NCI-H128 (cell line): Measurements from ENCODE around the gene HOXD13.

Source experiments
- DNase-seq: peaks from one replicate; lab custom pipeline; 2025; ENCODE audit not compliant: unreplicated experiment; lab: John Stamatoyannopoulos, UW

The HOXD13 gene

DNA sequence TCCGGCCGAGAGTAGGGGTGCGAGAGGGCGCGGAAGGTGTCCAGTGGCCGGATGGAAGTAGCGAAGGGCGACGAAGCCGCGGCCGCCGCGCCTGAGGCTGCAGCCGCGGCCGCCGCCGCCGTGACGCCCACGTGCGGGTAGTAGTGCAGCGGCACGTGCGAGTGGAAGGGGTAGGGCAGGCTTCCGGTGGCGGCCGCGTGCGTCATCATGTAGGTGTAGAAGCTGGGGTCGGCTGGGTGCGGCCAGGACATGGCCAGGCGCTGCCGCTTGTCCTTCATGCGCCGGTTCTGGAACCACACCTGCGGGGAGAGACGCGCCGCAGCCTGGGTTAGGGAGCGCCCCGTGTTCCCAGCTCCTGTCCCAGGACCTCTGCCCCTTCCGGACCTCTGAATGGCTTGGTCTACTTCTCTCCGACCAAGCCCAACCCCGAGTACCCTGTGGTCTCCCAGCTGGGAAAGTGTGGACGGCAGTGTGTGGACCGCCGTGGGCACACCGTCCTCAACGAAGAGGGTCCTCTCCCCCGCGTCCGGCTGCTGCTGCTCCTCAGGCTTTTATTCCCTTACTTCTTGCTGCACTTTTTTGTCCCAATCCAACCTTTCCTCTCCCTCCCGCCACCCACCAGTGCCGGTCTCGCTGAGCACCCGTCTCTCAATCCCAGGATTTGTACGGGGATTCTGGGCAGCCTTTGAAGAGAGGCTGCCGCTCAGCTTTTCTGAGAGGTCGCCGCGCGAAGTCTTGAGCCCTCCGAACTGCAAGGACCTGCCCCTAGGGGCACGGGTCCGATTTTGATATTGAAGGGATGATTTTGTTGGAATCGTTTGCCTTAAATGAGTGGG, 11.8 kb upstream of the HOXD13 start:
- no peak for DNase-seq

DNA sequence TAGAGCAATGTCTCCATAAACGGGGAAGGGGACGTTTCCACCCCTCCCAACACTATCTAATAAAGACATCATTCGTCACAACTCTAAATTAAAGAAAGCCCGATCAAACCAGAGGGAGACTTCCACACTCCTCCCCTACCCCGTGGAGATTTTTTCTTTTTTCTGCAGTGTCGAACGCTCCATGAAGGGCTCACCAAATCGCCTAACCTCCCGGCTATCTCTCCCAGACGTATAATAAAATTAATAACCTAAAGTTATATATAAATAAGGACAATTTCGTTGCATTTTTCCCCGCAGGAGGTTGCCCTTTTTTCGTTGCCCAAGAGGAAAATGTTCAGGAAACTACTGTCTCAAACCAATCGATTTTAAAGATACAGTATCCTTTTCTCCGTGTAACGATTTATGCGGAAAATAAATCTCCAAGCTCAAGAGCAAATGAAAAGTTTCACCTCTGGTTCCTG, 11.1 kb upstream of the HOXD13 start:
- no peak for DNase-seq

DNA sequence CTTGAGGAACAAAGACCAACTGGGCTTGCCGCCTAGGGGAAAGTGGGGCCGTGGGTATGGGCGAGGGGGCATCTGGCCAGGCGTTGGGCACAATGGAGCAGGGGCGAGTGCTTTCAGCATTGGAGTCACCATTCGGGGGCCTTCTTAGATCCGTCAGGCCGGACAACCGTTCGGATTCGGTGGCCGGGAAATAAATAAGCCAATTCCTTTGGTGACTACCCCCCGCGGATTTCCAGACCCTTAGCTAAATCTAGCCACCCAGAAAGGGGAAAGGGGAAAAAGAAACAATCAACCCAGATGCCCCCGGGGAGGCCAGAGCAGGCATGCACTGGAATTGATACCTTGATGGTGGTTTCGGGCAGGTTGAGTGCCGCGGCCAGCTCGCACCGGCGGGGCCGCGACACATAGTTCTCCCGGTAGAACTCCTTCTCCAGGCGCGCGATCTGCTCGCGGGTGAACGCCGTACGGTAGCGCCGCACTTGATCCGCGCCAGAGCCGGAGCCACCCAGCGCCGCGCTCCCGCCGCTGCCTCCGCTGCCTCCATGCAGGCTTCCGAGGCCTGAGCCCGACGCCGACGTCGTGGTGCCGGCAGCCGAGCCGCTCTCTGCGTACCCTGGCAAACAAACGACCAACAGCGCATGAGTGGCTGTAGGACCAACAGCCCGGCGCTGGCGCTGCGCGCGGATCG, 10.5 kb upstream of the HOXD13 start:
- no peak for DNase-seq

- no peak for DNase-seq
These were observed 10.0 kb upstream of the HOXD13 start for GRCh38 chr2:176082525-176082823.

DNA sequence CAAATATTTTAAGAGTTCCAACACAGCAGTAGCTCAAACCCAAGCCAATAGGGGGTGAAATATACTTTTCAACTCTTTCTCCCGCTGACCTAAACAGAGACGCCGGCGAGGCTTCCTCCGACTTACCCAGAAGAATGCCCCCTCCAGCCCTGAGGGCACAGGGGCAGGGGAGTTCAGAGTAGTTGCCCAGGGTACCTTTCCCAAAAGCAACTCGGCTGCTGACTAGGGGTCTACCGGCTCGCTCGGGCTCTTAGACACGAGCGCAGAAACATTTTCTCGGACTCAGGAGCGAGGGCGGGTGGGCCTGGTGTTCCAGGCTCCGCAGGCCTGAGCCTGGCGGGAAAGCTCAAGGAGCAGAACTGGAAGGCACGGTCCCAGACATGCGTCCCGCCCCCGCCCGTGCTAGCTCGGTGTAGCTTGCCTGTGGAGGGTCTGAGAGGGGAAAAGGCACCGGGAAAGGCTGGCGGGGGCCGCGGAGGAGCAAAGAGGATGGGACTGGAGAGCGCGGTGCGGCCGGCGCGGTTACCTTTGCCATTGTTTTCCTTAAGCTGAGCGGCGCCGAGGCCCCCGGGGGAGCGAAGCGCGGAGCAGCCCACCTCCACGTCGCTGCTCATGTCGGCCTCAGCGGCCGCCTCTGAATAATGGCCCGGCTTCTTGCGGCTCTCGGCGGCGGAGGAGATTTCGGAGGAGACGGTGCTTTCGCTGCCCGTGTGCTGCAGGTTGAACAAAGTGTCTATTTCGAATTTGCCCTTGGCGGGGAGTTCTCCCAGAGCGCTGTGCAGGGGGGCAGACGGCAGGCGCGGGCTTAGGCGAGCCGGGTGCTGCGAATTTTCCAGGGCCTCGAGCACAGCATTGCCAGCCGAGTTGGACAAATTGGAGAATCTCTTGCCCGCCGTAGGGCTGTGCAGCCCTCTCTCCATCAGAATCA, 9.4 kb upstream of the HOXD13 start:
- no peak for DNase-seq

DNA sequence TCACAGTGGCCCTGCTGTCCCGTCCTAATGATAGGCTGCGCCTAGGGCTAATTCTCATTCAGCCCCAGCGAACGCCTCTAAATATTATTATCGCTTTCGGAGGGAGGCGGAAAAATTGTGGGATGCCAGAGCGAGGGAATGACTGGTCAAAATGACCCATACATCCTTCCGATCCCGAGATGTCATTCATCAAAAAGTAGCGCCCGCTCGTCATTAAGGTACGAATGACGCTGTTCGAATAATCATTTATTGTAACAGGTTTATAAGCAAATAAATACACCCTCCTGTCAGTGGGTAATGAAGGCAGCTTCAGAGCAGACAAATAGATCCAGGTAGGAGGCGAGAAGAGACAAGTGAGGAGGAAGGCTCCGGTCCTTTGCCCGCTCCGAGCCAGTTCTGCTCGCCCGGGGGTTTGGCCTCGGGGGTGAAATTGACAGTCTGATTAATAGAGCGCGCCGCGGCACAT, 8.7 kb upstream of the HOXD13 start, which contains the start of gene EVX2:
Gene EVX2 (minus strand): TSS at position 167 of the 466 bp plus-strand sequence. CDS start 186 bp downstream, outside the sequence.
- DNase-seq: no peak

GRCh38 chr2:176084611-176085119, 7.9 kb upstream of the HOXD13 start:
- no peak for DNase-seq

DNA sequence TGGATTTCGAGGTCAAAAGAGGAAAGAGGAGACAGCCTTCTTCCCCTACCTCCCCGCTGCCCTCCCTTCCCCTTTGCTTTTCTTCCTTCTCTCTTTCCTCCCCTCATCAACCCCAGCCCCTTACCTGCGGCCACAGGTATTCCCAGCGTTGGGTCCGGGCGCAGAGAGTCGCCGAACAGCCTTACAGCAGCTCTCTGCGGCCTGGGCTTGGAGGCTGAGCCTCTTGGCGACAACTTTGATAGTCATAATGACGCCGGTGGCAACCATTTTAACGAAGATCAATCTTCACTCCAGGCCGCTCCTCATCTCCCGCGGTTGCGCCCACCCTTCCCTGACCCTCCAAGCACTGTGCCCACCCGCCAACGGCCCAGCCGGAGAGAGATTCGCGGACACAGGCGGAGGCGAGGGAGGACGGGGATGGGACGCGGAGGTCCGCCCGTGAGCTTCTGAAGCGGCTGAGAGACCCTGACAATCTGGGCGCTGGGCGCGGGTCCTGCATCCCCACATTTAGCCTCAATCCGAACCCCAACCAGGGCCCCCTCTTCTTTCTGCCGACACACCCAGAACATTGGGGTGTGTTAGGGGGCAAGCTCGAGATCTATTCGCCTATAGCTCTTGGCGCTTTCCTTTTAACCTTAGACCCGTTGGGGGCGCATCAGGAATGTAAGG, 7.3 kb upstream of the HOXD13 start:
- DNase-seq: no peak

- no peak for DNase-seq
These were observed 6.4 kb upstream of the HOXD13 start for GRCh38 chr2:176085861-176086771.

DNA sequence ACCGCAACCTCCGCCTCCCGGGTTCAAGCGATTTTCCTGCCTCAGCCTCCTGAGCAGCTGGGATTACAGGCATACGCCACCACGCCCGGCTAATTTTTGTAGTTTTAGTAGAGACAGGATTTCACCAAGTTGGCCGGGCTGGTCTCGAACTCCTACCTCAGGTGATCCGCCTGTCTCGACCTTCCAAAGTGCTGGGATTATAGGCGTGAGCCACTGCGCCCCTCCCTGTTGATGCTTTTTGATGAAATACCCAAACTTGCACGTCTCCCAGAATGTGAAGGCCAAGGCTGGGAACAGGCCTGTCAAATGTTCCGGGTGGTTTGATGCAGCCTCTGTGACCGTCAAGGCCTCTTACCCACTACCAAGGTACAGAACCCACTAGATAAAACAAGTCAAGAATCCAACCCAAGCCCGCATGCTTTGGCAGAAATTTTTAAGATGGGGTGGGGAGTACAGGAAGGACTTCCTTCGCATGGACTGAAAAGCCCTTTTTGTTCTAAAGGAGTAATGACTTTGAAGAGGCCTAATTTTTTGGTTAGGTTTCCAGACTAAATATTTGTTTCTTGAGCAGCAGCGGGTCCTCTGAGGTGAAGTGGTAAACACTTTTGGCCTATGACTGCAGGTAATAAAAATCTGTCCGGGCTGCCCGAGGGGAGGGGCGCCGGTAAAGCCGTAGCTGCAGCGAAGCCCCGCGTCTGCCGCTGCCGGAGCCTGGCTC, 5.0 kb upstream of the HOXD13 start:
- no peak for DNase-seq

DNA sequence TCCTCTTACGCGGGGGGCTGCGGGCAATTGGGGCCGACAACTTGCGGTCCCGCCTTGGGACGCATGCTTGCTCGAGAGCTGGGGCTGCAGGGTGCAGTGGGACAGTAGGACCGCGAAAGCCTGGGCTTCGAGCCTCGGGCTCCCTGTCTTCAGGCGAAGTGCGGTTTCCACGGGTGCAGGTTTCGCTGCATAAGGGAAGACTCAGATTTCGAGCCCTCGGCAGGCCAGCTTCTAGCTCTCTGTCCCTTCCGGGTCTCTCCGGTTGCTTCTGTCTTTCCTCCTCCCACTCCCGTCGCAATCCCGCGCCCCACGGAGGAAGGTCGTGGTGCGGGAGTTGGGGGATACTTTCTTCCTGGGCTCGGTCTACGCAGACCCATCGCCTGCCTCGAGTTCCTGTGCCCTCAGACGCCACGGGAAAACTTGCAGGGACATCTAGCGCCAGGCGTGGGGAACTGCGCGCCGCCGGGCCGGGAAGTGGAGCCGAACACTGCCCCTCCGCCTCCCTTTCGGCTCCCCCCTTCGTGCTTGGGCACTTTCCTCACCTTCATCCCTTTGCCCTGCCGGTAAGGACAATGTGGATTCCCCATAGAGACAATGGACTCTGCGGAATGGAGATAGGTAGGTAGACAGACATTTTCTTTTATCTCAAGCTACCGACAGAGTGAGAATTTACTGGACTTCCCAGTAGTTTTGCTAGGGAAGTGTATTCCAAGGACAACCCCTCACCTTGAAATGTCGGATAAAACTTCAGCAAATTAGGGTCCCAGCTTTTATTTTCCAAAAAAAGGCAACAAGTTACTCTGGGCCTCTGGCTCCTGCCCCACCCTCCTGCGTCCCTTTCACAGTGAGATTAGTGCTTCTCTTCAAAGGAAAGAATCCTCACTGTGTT, 4.2 kb upstream of the HOXD13 start:
- DNase-seq: peak; percentile 49

DNA sequence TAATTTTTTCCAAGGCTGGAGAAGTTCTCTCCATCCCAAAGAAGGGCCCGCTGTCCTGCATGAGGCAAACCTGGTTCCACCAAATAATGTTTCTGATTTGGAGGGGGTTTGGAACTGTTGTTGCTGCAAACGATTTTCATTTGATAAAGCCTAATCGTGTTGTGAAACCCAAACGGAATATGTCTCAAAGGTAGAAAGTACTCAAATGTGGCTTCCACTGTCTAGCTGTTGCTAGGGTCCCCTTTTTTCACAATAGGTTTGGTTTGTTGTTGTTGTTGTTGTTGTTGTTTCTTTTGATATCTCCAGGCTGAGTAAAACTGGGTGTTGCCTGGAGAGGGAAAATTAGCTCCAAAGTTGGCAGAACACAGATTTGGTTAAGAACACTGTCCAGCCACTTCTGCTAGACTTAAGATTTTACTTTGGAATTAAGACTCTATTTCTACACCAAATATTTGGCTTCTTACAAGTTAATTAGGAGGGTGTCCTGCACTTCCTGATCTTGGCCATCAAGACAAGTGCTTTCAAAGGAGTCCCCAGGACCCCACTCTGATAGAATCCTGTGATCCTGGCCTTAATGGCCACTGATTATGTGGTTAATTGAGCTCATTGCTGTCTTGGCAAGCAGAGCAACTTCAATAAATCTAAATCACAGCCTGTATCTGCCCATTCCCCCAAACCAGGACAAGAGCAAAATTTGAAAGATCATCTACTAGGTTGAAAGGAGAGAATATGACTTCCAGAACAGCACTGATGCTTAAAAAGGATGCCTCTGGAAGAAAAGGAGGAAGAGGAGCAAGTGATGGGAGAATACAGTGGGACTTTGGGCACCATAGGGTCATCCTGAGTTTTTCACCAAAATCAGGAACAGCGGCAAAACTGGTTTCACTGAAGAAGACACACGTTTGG, 3.3 kb upstream of the HOXD13 start:
- DNase-seq: no peak

GRCh38 chr2:176089843-176090395, 2.6 kb upstream of the HOXD13 start:
- DNase-seq: no peak

GRCh38 chr2:176090862-176091261, 1.7 kb upstream of the HOXD13 start:
- DNase-seq: no peak

- DNase-seq: no peak
These were observed 927 bp upstream of the HOXD13 start for GRCh38 chr2:176091329-176092258.
